Peyer's patch (tissue), 4 donors: ENCODE results near the gene MGA.

Experiments used
- POLR2A ChIP-seq, 2 donors: fragments of 450-650 bp; IDR thresholded peaks; one replicate each; pipeline ENCODE4 v1.5.1; 2017; ENCODE audit warnings: antibody characterized with exemption in 2 of 2, mild to moderate bottlenecking in 2 of 2, moderate library complexity in 2 of 2
- TF ChIP-seq, protein P1 (sequence below), 6 experiments: fragments of 450-650 bp in 4 of 6; fragments of 200-600 bp in 2 of 6; sonication (generic) in 1 of 6; IDR thresholded peaks; one replicate each; pipeline ENCODE4 v1.5.1; 2017 to 2019; ENCODE audit warnings: antibody characterized with exemption in 6 of 6, mild to moderate bottlenecking in 3 of 6, moderate library complexity in 1 of 6

DNA sequence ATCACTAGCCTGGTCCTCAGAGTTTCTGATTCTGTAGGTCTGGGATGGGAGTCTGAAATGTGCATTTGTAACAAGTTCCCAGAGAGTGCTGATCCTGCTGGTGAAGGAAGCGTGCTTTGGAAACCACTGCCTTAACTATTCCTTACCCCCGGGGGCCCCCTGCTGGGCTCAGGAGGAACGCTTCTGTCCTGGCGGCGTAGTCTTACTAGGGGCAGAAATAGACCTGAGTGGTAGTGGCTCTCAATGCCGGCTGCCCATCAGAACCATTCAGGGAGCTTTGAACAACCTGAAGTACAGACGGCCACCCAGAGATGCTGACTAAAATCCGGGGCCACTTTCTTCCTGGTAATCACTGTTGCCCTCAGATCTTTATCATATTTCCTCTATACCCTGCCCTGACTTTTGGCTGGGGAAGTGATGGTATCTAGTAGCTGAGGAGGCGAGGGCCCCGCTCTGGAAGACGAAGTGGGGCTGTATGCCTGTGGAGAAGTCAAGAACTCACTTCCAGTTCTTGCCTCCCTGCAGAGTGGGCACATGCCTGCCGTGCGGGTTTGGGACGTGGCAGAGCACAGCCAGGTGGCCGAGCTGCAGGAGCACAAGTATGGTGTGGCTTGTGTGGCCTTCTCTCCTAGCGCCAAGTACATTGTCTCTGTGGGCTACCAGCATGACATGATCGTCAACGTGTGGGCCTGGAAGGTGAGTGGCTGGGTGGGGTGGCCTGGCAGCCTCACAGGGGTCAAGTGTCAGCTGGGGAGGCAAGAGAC lies 151.4 kb downstream of the MGA start:
- TF ChIP-seq POLR2A (IDR thresholded peaks at IDR 0.05) = no peak
- TF ChIP-seq, protein P1, sequence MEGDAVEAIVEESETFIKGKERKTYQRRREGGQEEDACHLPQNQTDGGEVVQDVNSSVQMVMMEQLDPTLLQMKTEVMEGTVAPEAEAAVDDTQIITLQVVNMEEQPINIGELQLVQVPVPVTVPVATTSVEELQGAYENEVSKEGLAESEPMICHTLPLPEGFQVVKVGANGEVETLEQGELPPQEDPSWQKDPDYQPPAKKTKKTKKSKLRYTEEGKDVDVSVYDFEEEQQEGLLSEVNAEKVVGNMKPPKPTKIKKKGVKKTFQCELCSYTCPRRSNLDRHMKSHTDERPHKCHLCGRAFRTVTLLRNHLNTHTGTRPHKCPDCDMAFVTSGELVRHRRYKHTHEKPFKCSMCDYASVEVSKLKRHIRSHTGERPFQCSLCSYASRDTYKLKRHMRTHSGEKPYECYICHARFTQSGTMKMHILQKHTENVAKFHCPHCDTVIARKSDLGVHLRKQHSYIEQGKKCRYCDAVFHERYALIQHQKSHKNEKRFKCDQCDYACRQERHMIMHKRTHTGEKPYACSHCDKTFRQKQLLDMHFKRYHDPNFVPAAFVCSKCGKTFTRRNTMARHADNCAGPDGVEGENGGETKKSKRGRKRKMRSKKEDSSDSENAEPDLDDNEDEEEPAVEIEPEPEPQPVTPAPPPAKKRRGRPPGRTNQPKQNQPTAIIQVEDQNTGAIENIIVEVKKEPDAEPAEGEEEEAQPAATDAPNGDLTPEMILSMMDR (IDR thresholded peaks at IDR 0.05) = peak; percentile 82 to 93 (median 92)
